ENCODE measurements around the gene PKP4.

Gene PKP4

GRCh38 chr2:158661231-158661630 is 204.5 kb downstream of the PKP4 start:
- no peak for TF ChIP-seq CTCF (IDR thresholded peaks at IDR 0.05; ENCODE audit: low read depth, low read length)
- no peaks in the 10 kb centered on the region for H3K9me3 ChIP-seq (ENCODE audit: severe bottlenecking)
- no peaks in the 10 kb centered on the region for H3K27me3 ChIP-seq (ENCODE audit: insufficient read depth, low read depth, severe bottlenecking)
- no peak overlapping the region for H3K4me3 ChIP-seq (ENCODE audit: low read depth, low read length)
- H3K36me3 ChIP-seq: peaks cover 13% of the 10 kb centered on the region
- DNase-seq: no peak
- H3K27ac ChIP-seq: no peak overlapping the region

DNA sequence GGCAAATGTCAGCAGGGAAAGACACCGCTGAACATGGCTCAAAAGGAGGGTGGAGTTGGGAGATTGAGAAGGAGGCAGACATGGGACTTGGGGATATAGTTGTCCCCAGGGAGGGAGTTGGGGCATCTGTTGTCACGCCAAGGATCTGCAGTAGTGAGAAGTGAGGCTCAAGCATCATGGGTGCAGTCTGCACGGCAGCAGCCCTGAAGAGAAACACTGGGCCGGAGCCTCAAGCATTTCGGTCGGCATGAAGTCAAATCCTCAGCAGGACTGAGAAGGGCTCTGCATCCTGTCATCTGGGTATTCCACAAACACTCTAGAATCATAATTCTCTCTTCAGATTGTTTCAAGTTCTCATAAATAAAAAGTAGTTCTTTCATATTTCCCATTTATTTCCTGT is 205.7 kb downstream of the PKP4 start:
- Histone ChIP-seq H3K4me3 (ENCODE audit: low read depth, low read length) (no peak overlapping the region), H3K9me3 (ENCODE audit: severe bottlenecking) (no peaks in the 10 kb centered on the region), H3K36me3 (peaks cover 19% of the 10 kb centered on the region), H3K27ac (no peak overlapping the region), H3K27me3 (ENCODE audit: insufficient read depth, low read depth, severe bottlenecking) (no peaks in the 10 kb centered on the region)
- no peak for DNase-seq
- TF ChIP-seq CTCF (IDR thresholded peaks at IDR 0.05; ENCODE audit: low read depth, low read length): no peak

DNA sequence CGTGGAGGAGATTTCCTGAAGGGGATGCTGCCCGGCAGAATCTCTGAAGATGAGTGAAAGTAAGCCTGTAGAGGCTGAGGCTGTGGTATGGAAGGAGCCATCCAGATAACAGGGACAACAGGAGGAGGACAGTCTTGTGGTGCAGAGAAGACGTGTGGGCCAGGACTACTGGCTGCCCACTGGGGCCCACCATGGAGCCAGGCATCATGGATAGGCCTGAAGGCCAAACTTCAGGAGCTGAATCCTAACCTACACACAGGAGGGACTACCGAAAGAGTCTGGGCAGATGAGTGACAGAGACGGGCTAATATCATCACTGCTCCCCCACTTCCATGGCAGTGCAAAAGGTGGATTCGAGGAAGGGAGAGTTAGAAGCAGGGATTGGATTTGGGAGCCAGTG is 207.0 kb downstream of the PKP4 start:
- no peaks in the 10 kb centered on the region for H3K27me3 ChIP-seq (ENCODE audit: insufficient read depth, low read depth, severe bottlenecking)
- no peak for DNase-seq
- H3K36me3 ChIP-seq: peaks cover 23% of the 10 kb centered on the region
- H3K9me3 ChIP-seq (ENCODE audit: severe bottlenecking): no peaks in the 10 kb centered on the region
- no peak overlapping the region for H3K27ac ChIP-seq
- no peak for TF ChIP-seq CTCF (IDR thresholded peaks at IDR 0.05; ENCODE audit: low read depth, low read length)
- no peak overlapping the region for H3K4me3 ChIP-seq (ENCODE audit: low read depth, low read length)

DNA sequence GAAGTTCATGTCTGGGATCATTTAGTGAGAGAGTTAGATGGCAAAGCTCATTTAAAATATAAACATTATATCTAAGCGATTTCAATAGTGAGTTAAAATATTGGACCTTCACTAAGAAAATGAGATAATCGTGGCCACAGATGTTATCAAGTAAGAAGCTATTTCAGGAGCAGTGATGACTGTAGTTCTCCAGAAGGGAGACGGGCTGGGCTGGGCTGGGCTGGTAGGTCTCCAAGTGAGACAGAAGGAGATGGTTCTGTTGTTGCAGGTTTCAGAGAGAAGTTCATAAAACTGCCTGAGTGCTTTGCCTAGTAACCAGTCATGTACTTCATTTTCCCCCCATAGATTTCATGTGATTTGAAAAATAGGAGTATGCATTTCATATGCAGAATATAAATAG is 208.2 kb downstream of the PKP4 start:
- Histone ChIP-seq H3K27ac (no peak overlapping the region), H3K9me3 (ENCODE audit: severe bottlenecking) (no peaks in the 10 kb centered on the region), H3K36me3 (peaks cover 28% of the 10 kb centered on the region), H3K4me3 (ENCODE audit: low read depth, low read length) (no peak overlapping the region), H3K27me3 (ENCODE audit: insufficient read depth, low read depth, severe bottlenecking) (no peaks in the 10 kb centered on the region)
- DNase-seq: no peak
- no peak for TF ChIP-seq CTCF (IDR thresholded peaks at IDR 0.05; ENCODE audit: low read depth, low read length)

GRCh38 chr2:158665536-158666302 is 209.0 kb downstream of the PKP4 start:
- no peak overlapping the region for H3K4me3 ChIP-seq (ENCODE audit: low read depth, low read length)
- DNase-seq: no peak
- peaks cover 30% of the 10 kb centered on the region for H3K36me3 ChIP-seq

More at GRCh38 chr2:158665536-158666302, 209.0 kb downstream of the PKP4 start:
- no peak overlapping the region for H3K27ac ChIP-seq
- no peaks in the 10 kb centered on the region for H3K27me3 ChIP-seq (ENCODE audit: insufficient read depth, low read depth, severe bottlenecking)
- no peaks in the 10 kb centered on the region for H3K9me3 ChIP-seq (ENCODE audit: severe bottlenecking)
- TF ChIP-seq CTCF (IDR thresholded peaks at IDR 0.05; ENCODE audit: low read depth, low read length): no peak

All from WERI-Rb-1 (cell line).